ENCODE measurements around the gene GRAMD4.

Gene GRAMD4

GRCh38 chr22:46662226-46662625 is 42.0 kb downstream of the GRAMD4 start:
- no peak overlapping the region for H3K4me3 Mint-ChIP-seq
- H3K9me3 Mint-ChIP-seq = no peaks in the 10 kb centered on the region
- ATAC-seq (ENCODE audit: low read depth) (no peak), DNase-seq (ENCODE audit: low spot score in 2 of 2) (no peak)
- H3K4me1 Mint-ChIP-seq = peaks cover 2% of the 10 kb centered on the region
- H3K36me3 Mint-ChIP-seq = peaks cover 16% of the 10 kb centered on the region
- no peak overlapping the region for H3K27ac Mint-ChIP-seq
- H3K27me3 Mint-ChIP-seq = no peaks in the 10 kb centered on the region

- Mint-ChIP-seq H3K9me3 (no peaks in the 10 kb centered on the region), H3K27ac (no peak overlapping the region), H3K4me3 (no peak overlapping the region), H3K36me3 (peaks cover 16% of the 10 kb centered on the region), H3K27me3 (no peaks in the 10 kb centered on the region), H3K4me1 (peaks cover 2% of the 10 kb centered on the region)
- DNase-seq (ENCODE audit: low spot score in 2 of 2) (no peak), ATAC-seq (ENCODE audit: low read depth) (no peak)
Observed at GRCh38 chr22:46663001-46663400, 42.8 kb downstream of the GRAMD4 start.

- Mint-ChIP-seq H3K9me3 (no peaks in the 10 kb centered on the region), H3K27ac (no peak overlapping the region), H3K4me3 (no peak overlapping the region), H3K27me3 (no peaks in the 10 kb centered on the region), H3K4me1 (peaks cover 2% of the 10 kb centered on the region), H3K36me3 (peaks cover 16% of the 10 kb centered on the region)
- DNase-seq (ENCODE audit: low spot score in 2 of 2) (no peak), ATAC-seq (ENCODE audit: low read depth) (no peak)
Observed at GRCh38 chr22:46663436-46664100, 43.4 kb downstream of the GRAMD4 start.

- Mint-ChIP-seq H3K27me3 (no peaks in the 10 kb centered on the region), H3K9me3 (no peaks in the 10 kb centered on the region), H3K4me1 (no peaks in the 10 kb centered on the region), H3K36me3 (peaks cover 15% of the 10 kb centered on the region), H3K27ac (no peak overlapping the region), H3K4me3 (no peak overlapping the region)
- DNase-seq (ENCODE audit: low spot score in 2 of 2) = no peak
- ATAC-seq (ENCODE audit: low read depth) = no peak
Observed at GRCh38 chr22:46664301-46664855, 44.2 kb downstream of the GRAMD4 start.

GRCh38 chr22:46665151-46665695 is 45.0 kb downstream of the GRAMD4 start:
- ATAC-seq (ENCODE audit: low read depth) (no peak), DNase-seq (ENCODE audit: low spot score in 2 of 2) (no peak)
- Mint-ChIP-seq H3K36me3 (peaks cover 13% of the 10 kb centered on the region), H3K4me3 (no peak overlapping the region), H3K27me3 (no peaks in the 10 kb centered on the region), H3K9me3 (no peaks in the 10 kb centered on the region), H3K4me1 (no peaks in the 10 kb centered on the region), H3K27ac (no peak overlapping the region)

- H3K36me3 Mint-ChIP-seq = peaks cover 13% of the 10 kb centered on the region
- no peak for ATAC-seq (ENCODE audit: low read depth)
- H3K27ac Mint-ChIP-seq = no peak overlapping the region
- no peaks in the 10 kb centered on the region for H3K9me3 Mint-ChIP-seq
- no peaks in the 10 kb centered on the region for H3K27me3 Mint-ChIP-seq
- H3K4me3 Mint-ChIP-seq = no peak overlapping the region
- no peak for DNase-seq (ENCODE audit: low spot score in 2 of 2)
- H3K4me1 Mint-ChIP-seq = no peaks in the 10 kb centered on the region
Observed at GRCh38 chr22:46665751-46666280, 45.6 kb downstream of the GRAMD4 start.

GRCh38 chr22:46666577-46667244 is 46.5 kb downstream of the GRAMD4 start:
- Mint-ChIP-seq H3K27me3 (no peaks in the 10 kb centered on the region), H3K4me1 (no peaks in the 10 kb centered on the region), H3K9me3 (no peaks in the 10 kb centered on the region), H3K36me3 (peaks cover 13% of the 10 kb centered on the region), H3K4me3 (no peak overlapping the region), H3K27ac (no peak overlapping the region)
- DNase-seq (ENCODE audit: low spot score in 2 of 2) = no peak
- no peak for ATAC-seq (ENCODE audit: low read depth)

- Mint-ChIP-seq H3K4me1 (peaks cover 5% of the 10 kb centered on the region), H3K27me3 (no peaks in the 10 kb centered on the region), H3K27ac (no peak overlapping the region), H3K36me3 (peaks cover 13% of the 10 kb centered on the region), H3K4me3 (no peak overlapping the region), H3K9me3 (no peaks in the 10 kb centered on the region)
- DNase-seq (ENCODE audit: low spot score in 2 of 2) (no peak), ATAC-seq (ENCODE audit: low read depth) (no peak)
Observed at GRCh38 chr22:46667245-46667623, 47.0 kb downstream of the GRAMD4 start.

GRCh38 chr22:46668116-46668515 is 47.9 kb downstream of the GRAMD4 start:
- peaks cover 14% of the 10 kb centered on the region for H3K4me1 Mint-ChIP-seq
- H3K9me3 Mint-ChIP-seq = no peaks in the 10 kb centered on the region
- no peak overlapping the region for H3K27ac Mint-ChIP-seq
- DNase-seq (ENCODE audit: low spot score in 2 of 2) (no peak), ATAC-seq (ENCODE audit: low read depth) (no peak)
- H3K27me3 Mint-ChIP-seq = no peaks in the 10 kb centered on the region
- peaks cover 13% of the 10 kb centered on the region for H3K36me3 Mint-ChIP-seq
- H3K4me3 Mint-ChIP-seq = no peak overlapping the region

GRCh38 chr22:46669201-46669600 is 49.0 kb downstream of the GRAMD4 start:
- Mint-ChIP-seq H3K36me3 (peaks cover 13% of the 10 kb centered on the region), H3K4me3 (no peak overlapping the region), H3K27ac (no peak overlapping the region), H3K27me3 (no peaks in the 10 kb centered on the region), H3K4me1 (peaks cover 14% of the 10 kb centered on the region), H3K9me3 (no peaks in the 10 kb centered on the region)
- DNase-seq (ENCODE audit: low spot score in 2 of 2) (no peak), ATAC-seq (ENCODE audit: low read depth) (no peak)

- no peak overlapping the region for H3K27ac Mint-ChIP-seq
- H3K36me3 Mint-ChIP-seq = peaks cover 9% of the 10 kb centered on the region
- ATAC-seq (ENCODE audit: low read depth) (peak; percentile 40), DNase-seq (ENCODE audit: low spot score in 2 of 2) (peak in 1 of 2 donors; percentile 18)
- H3K9me3 Mint-ChIP-seq = no peaks in the 10 kb centered on the region
- H3K4me1 Mint-ChIP-seq = peaks cover 22% of the 10 kb centered on the region
- H3K4me3 Mint-ChIP-seq = peak overlapping the region; percentile 45
- H3K27me3 Mint-ChIP-seq = no peaks in the 10 kb centered on the region
Observed at GRCh38 chr22:46671824-46672432, 51.7 kb downstream of the GRAMD4 start.

- peak overlapping the region; percentile 27 for H3K4me3 Mint-ChIP-seq
- no peaks in the 10 kb centered on the region for H3K27me3 Mint-ChIP-seq
- ATAC-seq (ENCODE audit: low read depth) (no peak), DNase-seq (ENCODE audit: low spot score in 2 of 2) (no peak)
- H3K27ac Mint-ChIP-seq = no peak overlapping the region
- H3K4me1 Mint-ChIP-seq = peaks cover 22% of the 10 kb centered on the region
- H3K36me3 Mint-ChIP-seq = peaks cover 13% of the 10 kb centered on the region
- no peaks in the 10 kb centered on the region for H3K9me3 Mint-ChIP-seq
Observed at GRCh38 chr22:46672731-46673130, 52.5 kb downstream of the GRAMD4 start.

GRCh38 chr22:46673205-46673604 is 53.0 kb downstream of the GRAMD4 start:
- Mint-ChIP-seq H3K4me3 (no peak overlapping the region), H3K36me3 (peaks cover 16% of the 10 kb centered on the region), H3K4me1 (peaks cover 22% of the 10 kb centered on the region), H3K9me3 (no peaks in the 10 kb centered on the region), H3K27ac (no peak overlapping the region), H3K27me3 (no peaks in the 10 kb centered on the region)
- no peak for ATAC-seq (ENCODE audit: low read depth)
- DNase-seq (ENCODE audit: low spot score in 2 of 2) = no peak

GRCh38 chr22:46673662-46674236 is 53.6 kb downstream of the GRAMD4 start:
- H3K36me3 Mint-ChIP-seq = peaks cover 16% of the 10 kb centered on the region
- H3K4me3 Mint-ChIP-seq = peak overlapping the region; percentile 80
- peak in 1 of 2 donors; percentile 45 for DNase-seq (ENCODE audit: low spot score in 2 of 2)
- H3K9me3 Mint-ChIP-seq = no peaks in the 10 kb centered on the region
- peaks cover 22% of the 10 kb centered on the region for H3K4me1 Mint-ChIP-seq
- no peaks in the 10 kb centered on the region for H3K27me3 Mint-ChIP-seq
- peak; percentile 26 for ATAC-seq (ENCODE audit: low read depth)
- peak overlapping the region; percentile 66 for H3K27ac Mint-ChIP-seq
